HG02588 (cell line): ENCODE results near the gene PGGHG.
"Not testable (repeated sequence)": the region's sequence is repeated elsewhere in the genome, so short reads cannot be mapped to it uniquely, and the experiment has no call there.

Source experiments
- ATAC-seq: cut with Tn5 transposase; IDR thresholded peaks from one replicate; pipeline ENCODE4 v1.9.1; 2021; ENCODE audit warnings: mild to moderate bottlenecking, moderate library complexity; ENCODE audit not compliant: unreplicated experiment

Gene PGGHG

GRCh38 chr11:313787-314553 lies 25.0 kb downstream of the PGGHG start, which contains the start of gene IFITM1:
IFITM1 (plus strand) TSS chr11:314040; CDS start chr11:314171, 131 bp downstream.
- ATAC-seq = no peak

DNA sequence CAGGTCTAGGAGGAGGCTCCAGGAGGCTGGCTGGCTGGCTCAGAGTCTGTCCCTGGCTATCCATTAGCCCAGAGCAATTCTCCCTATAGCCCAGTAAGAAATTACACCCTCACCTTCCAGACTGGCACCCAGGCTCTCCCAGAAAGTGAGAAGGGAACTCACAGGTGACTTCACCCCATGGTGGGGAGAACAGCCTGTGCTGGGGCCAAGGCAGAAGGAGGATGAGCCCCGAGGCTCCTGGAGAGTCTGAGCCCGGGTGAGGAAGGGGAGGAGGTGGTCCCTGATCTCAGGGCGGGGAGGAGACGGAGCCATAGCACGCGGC lies 25.6 kb downstream of the PGGHG start:
- ATAC-seq = not testable (repeated sequence)

- no peak for ATAC-seq
Observed at GRCh38 chr11:315051-315481, 26.1 kb downstream of the PGGHG start.

DNA sequence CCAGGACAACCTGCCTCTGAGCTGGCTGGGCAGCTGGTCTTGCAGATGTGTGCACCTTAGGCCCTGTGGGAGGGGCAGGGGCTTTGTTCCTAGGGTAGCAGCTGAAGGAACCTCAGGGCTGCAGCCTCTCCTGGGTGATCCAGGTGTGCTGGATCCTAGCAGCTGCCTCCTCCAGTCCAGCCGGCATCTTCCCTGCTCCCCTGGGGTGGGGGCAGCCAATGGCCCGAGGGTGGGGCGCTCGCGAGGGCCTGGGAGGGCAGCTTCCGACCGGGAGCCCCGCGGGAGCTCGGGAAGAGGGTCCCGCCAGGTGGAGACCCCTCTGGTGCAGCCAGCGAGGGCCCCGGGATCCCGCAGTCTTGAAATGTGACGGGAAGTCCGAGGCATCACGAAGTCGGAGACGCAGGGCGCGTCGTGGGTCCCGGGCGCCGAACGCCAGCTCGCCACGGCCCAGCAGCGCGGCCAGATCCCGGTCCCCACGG lies 26.6 kb downstream of the PGGHG start:
- ATAC-seq = no peak

GRCh38 chr11:316031-316701 lies 27.2 kb downstream of the PGGHG start:
- ATAC-seq = no peak

DNA sequence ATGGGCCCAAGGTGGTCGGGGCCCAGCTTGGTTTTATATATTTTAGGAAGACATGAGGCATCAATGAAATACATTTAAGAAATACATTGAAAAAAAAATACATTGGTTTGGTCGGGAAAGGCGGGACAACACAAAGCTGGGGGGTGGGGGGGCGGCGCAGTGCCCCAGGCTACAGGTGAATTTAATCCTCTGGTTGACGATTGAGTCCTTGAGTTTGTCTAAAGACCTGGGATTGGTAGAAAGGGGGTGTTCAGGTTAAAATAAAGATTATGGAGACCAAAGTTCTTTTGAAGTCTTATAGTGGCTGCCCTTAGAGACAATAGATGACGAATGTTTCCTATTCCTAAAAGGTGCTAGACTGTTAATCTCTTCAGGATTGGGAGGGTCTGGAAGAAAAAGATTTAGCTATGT lies 28.0 kb downstream of the PGGHG start:
- ATAC-seq = no peak

DNA sequence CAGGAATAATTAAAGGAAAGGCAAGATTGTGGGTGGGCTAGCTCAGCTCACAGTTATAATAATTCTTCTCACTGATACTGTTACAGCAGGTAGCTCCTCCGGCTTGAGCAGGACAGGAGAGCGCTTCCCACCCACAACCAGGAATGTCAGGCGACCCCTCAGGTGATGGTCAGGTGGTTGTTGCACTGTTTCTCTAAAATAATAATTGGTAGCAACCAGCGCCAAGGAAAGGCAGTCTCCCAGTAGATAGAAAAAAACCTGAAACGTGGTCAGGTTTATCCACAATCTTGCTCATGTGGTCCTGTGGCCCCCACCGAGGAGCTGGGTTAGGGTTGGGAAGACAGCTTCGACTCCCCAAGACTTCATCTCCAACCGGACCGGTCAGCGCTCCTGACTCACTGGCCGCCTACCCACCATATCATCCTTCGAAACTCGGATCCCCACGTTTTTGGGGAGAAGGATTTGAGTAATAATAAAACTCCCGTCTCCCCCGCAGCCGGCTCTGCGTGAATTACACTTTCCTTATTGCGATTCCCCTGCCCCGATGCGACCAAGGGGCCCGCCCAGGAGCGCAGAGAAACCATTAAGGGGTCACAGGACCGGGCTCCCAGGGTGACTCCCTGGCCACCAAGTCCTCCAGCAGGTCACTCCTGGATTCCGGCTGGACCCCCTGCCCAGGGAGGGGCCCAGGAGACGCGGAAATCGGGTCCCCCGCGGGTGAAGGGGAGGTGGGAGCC lies 28.9 kb downstream of the PGGHG start:
- peak; percentile 7 for ATAC-seq

DNA sequence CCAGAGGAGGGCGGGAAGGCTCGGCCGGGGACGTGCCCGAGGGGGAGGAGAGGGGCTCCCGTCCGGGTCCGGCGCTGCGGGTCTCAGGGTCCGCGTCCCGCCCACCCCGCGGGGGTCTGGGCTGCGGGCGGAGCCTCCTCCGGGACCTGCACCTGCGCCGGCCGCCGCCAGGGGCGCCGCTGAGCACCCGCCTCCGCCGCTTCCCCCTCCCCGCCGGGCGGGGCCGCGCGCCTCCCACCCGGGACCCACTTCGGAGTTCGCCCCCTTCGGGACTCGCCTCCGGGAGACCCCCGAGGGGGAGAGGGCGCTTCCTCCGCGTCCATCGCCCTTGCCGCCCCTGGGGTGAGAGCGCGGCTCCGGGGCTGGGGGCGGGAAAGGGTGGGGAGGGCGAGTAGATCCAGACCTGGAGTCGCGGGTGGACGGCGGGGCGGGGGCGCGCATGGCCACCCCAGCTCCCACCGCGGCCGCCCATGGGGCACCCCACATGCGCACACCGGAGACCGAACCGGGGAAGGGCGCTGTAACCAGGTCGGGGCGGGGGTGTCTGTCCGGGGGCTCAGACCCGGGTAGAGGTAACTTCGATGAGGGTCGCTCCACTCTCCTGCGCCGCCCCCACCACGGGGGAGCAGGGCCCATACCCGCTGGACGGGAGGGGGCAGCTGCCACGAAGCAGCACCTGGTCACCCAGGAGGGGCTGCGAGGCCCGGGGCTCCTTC lies 29.6 kb downstream of the PGGHG start:
- ATAC-seq = peak; percentile 43

- ATAC-seq = not testable (repeated sequence)
Observed at GRCh38 chr11:319121-319887, 30.4 kb downstream of the PGGHG start.

DNA sequence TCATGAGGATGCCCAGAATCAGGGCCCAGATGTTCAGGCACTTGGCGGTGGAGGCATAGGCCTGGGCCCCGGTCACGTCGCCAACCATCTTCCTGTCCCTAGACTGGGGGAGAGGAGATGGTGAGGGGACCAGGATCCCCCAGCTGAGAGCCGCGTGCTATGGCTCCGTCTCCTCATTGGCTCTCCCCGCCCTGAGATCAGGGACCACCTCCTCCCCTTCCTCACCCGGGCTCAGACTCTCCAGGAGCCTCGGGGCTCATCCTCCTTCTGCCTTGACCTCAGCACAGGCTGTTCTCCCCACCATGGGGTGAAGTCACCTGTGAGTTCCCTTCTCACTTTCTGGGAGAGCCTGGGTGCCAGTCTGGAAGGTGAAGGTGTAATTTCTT lies 31.0 kb downstream of the PGGHG start:
- ATAC-seq = not testable (repeated sequence)

DNA sequence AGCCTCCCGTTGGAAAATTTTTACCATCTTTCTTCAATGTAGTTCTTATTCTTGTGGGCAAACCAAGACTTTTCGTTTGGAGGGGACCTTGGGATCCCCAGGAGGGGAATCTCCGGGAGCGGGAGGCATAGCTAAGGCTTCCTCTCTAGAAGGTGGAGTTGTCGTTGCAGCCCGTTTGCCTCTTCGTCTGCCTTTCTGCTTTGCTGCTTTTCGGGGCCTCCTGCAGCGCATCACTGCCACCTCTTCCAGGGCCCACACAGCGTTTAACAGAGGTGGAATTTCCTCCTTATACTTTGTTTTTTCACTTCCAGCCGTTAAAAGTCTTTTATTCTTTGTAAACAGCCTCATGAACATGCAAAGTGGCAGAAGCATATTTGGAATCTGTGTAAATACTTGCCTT lies 35.2 kb downstream of the PGGHG start:
- no peak for ATAC-seq

GRCh38 chr11:324593-325517 lies 35.9 kb downstream of the PGGHG start:
- not testable (repeated sequence) for ATAC-seq

GRCh38 chr11:325796-326591 lies 37.1 kb downstream of the PGGHG start:
- no peak for ATAC-seq

GRCh38 chr11:326592-326841 lies 37.6 kb downstream of the PGGHG start:
- no peak for ATAC-seq

DNA sequence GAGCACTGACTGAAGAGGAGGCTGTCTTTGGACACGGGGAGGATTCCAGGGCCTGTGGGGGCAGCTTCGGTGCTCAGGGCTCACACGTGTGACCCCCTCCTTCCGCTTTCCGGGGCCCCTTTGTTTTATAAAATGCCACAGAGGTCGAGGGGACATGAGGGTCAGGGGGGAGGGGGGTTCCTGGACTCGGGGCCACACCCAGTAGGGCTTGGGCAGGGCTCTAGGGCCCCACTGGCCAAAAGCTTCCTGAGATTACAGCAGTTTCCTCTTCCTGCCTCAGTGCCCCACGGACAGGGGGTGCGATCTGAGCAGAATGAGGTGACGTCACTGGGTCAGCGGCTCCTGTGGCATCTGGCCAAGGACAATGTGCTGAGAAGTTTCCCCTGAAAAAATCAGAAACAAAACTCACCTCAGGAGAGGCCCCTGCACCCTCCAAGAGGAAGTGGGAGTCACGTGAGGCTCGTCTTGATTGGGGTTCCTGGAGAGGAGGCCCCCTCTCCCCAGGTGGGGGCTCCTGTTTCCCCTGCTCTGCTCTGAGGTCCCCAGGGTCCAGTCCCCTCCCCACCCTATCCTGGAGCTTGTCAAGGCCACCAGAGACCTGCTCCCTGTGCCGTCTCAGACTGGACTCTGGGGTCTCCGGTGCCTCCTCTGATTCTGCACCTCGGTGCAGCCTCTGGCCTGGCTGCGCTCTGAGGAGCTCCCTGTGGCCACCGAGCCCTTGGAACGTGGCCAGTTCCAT lies 38.1 kb downstream of the PGGHG start:
- ATAC-seq = no peak

- ATAC-seq = no peak
Observed at GRCh38 chr11:327581-327923, 38.6 kb downstream of the PGGHG start.

GRCh38 chr11:328012-328411 lies 39.1 kb downstream of the PGGHG start:
- no peak for ATAC-seq

DNA sequence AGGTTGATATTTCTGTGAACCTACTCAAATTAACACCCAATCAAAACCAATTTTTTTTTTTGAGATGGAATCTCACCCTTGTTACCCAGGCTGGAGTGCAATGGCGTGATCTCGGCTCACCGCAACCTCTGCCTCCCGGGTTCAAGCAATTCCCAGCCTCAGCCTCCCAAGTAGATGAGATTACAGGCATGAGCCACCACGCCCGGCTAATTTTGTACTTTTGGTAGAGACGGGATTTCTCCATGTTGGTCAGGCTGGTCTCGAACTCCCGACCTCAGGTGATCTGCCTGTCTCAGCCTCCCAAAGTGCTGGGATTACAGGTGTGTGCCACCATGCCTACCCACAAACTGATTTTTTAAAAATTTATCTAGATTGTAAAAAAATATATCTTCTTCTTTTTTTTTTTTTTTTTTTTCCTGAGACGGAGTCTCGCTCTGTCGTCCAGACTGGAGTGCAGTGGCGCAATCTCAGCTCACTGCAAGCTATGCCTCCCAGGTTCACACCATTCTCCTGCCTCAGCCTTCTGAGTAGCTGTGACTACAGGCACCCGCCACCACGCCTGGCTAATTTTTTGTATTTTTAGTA lies 39.7 kb downstream of the PGGHG start:
- ATAC-seq = not testable (repeated sequence)
